Adrenal gland (tissue), 12 donors: Measurements from ENCODE around the gene SACM1L. TPM values are rescaled to one million over a fixed set of nuclear protein-coding genes. Genes with fewer than 3 reads are reported as not detected.
"Not testable (repeated sequence)": the region's sequence is repeated elsewhere in the genome, so short reads cannot be mapped to it uniquely, and the experiment has no call there.

Experiments
- DNase-seq, 7 donors: peaks; one replicate each; pipeline ENCODE4 v3.0.0-alpha.2; 2019 to 2020
- H3K27ac ChIP-seq, 5 donors: fragments of 200-600 bp; sonication (generic) in 4 of 5; 1 replicate in 3 of 5; 2 replicates in 2 of 5; pipeline versions ENCODE4 v1.5.1 to v1.8.0; 2016 to 2020; ENCODE audit warnings: mild to moderate bottlenecking in 1 of 5
- H3K27me3 ChIP-seq: fragments of 200-600 bp; 2 replicates; pipeline ENCODE4 v1.8.0; 2021
- H3K36me3 ChIP-seq, 2 donors: fragments of 200-600 bp; replicated peaks in 1 of 2; 1 replicate in 1 of 2; 2 replicates in 1 of 2; pipeline versions ENCODE4 v1.5.1 to v1.8.0; 2018 to 2022
- H3K4me1 ChIP-seq, 2 donors: fragments of 200-600 bp; replicated peaks in 1 of 2; 1 replicate in 1 of 2; 2 replicates in 1 of 2; pipeline versions ENCODE4 v1.5.1 to v1.8.0; 2018 to 2021
- H3K4me3 ChIP-seq, 4 donors: fragments of 200-600 bp; sonication (generic) in 3 of 4; one replicate each; pipeline ENCODE4 v1.5.1; 2016 to 2018
- H3K9me3 ChIP-seq, 3 donors: fragments of 200-600 bp; sonication (generic) in 1 of 3; replicated peaks in 1 of 3; 1 replicate in 2 of 3; 2 replicates in 1 of 3; pipeline versions ENCODE4 v1.5.1 to v1.8.0; 2016 to 2021
- POLR2A ChIP-seq, 2 donors: fragments of 450-650 bp; IDR thresholded peaks; one replicate each; pipeline ENCODE4 v1.6.1; 2017; ENCODE audit warnings: antibody characterized with exemption in 2 of 2, mild to moderate bottlenecking in 2 of 2, moderate library complexity in 1 of 2
- WGBS, 4 donors: extraction: QIAGEN DNeasy Blood & Tissue Kit in 2 of 4; methylation state at CpG; one replicate each; pipeline versions ENCODE4 v1.1.5 to v1.1.7; 2013 to 2017; 5-methylcytosine and 5-hydroxymethylcytosine counted together
- intact Hi-C, 2 donors: fragments of 100-400 bp; cut with DNase I; formaldehyde crosslinking; loops; one replicate each; pipeline versions ENCODE4 v1.14.1 to v1.15.0; 2022 to 2023
- polyA plus RNA-seq, 3 donors: library from polyadenylated mRNA; stranded (reverse); fragments of 200-250 nt in 2 of 3; fragments of 350-450 nt in 1 of 3; fragmentation: Illumina TruSeq in 1 of 3; extraction: RNeasy Lipid Tissue Mini Kit (QIAGEN cat#74804) in 1 of 3; gene quantifications; one replicate each; pipeline ENCODE4 v1.2.3, GENCODE V29; 2013 to 2014
- total RNA-seq, 9 donors: library from RNA; depleted of rRNA in 4 of 9; stranded (reverse); fragments of >200 nt in 4 of 9; fragments of 120-200 nt in 1 of 9; fragmentation: NEBNext Ultra II Directional in 1 of 9; extraction: Animal tissue kit (Norgen Biotek cat#: 25700) in 1 of 9; gene quantifications; one replicate each; pipeline versions ENCODE4 v1.1.0 to v1.2.4, GENCODE V29; 2013 to 2023
- TF ChIP-seq, protein P1 (sequence below), 6 experiments: fragments of 450-650 bp in 4 of 6; fragments of 200-600 bp in 2 of 6; sonication (generic) in 1 of 6; IDR thresholded peaks; 1 replicate in 5 of 6; 2 replicates in 1 of 6; pipeline versions ENCODE4 v1.5.1 to v1.8.0; 2016 to 2021; ENCODE audit warnings: antibody characterized with exemption in 6 of 6, mild to moderate bottlenecking in 2 of 6, moderate library complexity in 1 of 6
- donor health status: healthy with polysubstance abuse.
- donor health status: Bipolar disorder and iron deficiency.
- donor health status: DM: yes; HTN: yes; CAD: no.
- donor health status: DM: no; HTN: no; CAD: no.
- donor health status: DM: no; HTN: no; CAD: no.
- donor health status: DM: yes; HTN: yes; CAD: no.

SACM1L gene
- total and polyA plus RNA-seq, 12 donors: 22.5 to 63.2 (median 44.8) TPM

DNA sequence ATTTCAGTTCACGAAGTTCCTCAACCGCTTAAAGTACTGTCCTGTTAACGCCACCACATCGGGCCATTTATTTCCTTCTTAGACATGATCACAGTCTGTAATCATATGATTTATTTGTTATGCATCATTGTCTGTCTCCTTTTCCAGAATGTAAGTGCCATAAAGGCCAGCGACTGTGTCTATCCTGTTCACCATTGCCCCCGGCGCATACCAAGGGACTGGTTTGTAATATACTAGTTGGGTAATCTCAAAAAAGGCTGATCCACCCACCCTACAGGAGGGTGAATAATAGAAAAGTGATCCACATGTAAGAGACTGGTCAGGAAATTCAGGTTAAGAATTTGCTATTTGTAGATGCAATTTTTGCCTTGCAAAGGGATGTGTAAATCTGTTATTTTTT, 65.3 kb downstream of the SACM1L start:
- TF ChIP-seq POLR2A (IDR thresholded peaks at IDR 0.05): no peak
- TF ChIP-seq, protein P1, sequence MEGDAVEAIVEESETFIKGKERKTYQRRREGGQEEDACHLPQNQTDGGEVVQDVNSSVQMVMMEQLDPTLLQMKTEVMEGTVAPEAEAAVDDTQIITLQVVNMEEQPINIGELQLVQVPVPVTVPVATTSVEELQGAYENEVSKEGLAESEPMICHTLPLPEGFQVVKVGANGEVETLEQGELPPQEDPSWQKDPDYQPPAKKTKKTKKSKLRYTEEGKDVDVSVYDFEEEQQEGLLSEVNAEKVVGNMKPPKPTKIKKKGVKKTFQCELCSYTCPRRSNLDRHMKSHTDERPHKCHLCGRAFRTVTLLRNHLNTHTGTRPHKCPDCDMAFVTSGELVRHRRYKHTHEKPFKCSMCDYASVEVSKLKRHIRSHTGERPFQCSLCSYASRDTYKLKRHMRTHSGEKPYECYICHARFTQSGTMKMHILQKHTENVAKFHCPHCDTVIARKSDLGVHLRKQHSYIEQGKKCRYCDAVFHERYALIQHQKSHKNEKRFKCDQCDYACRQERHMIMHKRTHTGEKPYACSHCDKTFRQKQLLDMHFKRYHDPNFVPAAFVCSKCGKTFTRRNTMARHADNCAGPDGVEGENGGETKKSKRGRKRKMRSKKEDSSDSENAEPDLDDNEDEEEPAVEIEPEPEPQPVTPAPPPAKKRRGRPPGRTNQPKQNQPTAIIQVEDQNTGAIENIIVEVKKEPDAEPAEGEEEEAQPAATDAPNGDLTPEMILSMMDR (IDR thresholded peaks at IDR 0.05): no peak
- intact Hi-C loops: no loop called here
- no peak overlapping the region for H3K27ac ChIP-seq
- H3K27me3 ChIP-seq: no peaks in the 10 kb centered on the region
- H3K4me3 ChIP-seq: no peak overlapping the region
- no peaks in the 10 kb centered on the region for H3K36me3 ChIP-seq
- no peaks in the 10 kb centered on the region for H3K9me3 ChIP-seq
- H3K4me1 ChIP-seq: no peaks in the 10 kb centered on the region
- no peak for DNase-seq
- WGBS, 4 donors: 90 to 95% (median 95%) methylated on average over 7 of the region's 7 CpGs

DNA sequence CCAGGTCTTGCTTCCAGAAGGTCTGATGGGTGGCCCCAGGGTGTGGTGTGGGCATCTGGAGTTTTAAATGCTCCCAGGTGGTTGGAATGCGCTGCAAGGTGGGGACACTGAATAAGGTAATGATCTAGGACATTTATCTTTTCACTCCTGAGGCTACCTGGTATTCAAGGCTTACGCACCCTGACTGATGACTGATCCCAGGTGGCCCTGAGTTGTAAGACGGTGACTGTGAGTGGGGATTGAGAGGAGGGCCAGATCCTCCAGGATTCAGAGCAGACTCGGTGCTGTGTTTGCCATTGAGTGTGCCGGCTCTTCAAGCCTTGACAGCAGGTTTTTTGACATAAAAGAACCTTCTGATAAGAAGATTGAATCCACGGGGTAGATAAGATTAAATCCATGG, 66.9 kb downstream of the SACM1L start:
- TF ChIP-seq, protein P1 (IDR thresholded peaks at IDR 0.05): no peak
- no peak for TF ChIP-seq POLR2A (IDR thresholded peaks at IDR 0.05)
- WGBS, 4 donors: 84 to 88% (median 86%) methylated on average over 6 of the region's 6 CpGs
- intact Hi-C loops: no loop called here

DNA sequence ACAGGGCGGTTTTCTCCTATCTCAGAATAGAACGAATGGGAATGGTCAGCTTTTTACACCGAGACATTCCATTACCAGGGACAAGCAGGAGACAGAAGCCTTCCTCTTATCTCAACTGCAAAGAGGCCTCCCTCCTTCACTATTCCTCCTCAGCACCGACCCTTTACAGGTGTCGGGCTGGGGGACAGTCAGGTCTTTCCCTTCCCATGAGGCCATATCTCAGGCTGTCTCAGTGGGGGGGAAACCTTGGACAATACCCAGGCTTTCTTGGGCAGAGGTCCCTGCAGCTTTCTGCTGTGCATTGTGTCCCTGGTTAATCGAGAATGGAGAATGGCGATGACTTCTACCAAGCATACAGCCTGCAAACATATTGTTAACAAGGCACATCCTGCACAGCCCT, 67.9 kb downstream of the SACM1L start:
- H3K4me1 ChIP-seq, DNase-seq, H3K27me3 ChIP-seq, H3K36me3 ChIP-seq, H3K4me3 ChIP-seq, intact Hi-C loops, H3K27ac ChIP-seq, H3K9me3 ChIP-seq: not testable (repeated sequence)
- WGBS, 4 donors: 37 to 69% (median 64%) methylated on average over 5 to 7 of the region's 7 CpGs

More for the DNA sequence above, 66.9 kb downstream of the SACM1L start:
- H3K9me3 ChIP-seq: no peaks in the 10 kb centered on the region
- no peaks in the 10 kb centered on the region for H3K27me3 ChIP-seq
- no peak for DNase-seq
- no peak overlapping the region for H3K27ac ChIP-seq
- H3K36me3 ChIP-seq: no peaks in the 10 kb centered on the region
- no peaks in the 10 kb centered on the region for H3K4me1 ChIP-seq
- H3K4me3 ChIP-seq: no peak overlapping the region

DNA sequence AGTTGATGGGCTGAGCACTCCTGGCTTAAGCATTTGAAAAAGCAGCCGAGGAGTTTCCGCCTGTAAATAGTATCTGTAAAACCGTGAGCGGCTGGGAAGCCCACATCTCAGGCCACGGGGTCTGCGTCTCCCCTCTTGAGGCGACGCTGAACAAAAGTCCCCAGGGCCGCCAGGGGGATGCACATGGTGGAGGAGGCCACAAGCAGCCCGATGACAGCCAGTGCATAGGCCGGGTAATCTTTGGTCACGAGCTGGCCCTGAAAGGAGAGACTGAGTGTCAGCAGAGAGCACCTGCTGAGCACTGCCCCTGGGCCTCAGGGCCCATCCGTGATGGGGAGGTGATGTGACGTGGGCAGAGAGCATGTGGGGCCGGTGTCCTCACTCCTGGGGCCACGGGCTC, 69.7 kb downstream of the SACM1L start:
- DNase-seq: no peak

DNA sequence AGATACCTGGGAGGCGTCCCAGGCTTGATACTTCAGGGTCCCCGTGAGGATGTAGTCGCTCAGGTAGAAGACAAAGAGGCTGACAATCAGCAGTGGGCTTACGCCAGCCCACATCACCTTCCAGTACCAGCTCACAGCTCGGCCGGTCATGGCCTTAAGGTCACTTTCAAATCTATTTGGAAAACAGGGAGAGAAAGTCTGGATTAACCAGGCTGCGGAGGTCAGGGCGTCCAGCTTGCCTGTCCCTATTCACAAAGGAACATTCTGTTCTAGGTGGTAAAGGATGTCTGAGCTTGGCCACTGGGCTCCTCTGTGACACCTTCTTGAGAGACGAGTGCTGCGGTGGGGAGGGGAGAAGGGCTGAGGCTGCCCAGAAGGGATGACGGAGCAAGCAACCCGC, 70.7 kb downstream of the SACM1L start:
- H3K4me3 ChIP-seq: no peak overlapping the region
- H3K9me3 ChIP-seq: no peaks in the 10 kb centered on the region
- no peaks in the 10 kb centered on the region for H3K27me3 ChIP-seq
- WGBS, 4 donors: 77 to 84% (median 80%) methylated on average over 10 to 12 of the region's 12 CpGs
- no peaks in the 10 kb centered on the region for H3K4me1 ChIP-seq
- TF ChIP-seq, protein P1 (IDR thresholded peaks at IDR 0.05): no peak
- TF ChIP-seq POLR2A (IDR thresholded peaks at IDR 0.05): no peak
- no peaks in the 10 kb centered on the region for H3K36me3 ChIP-seq
- no peak overlapping the region for H3K27ac ChIP-seq
- no peak for DNase-seq
- intact Hi-C loops: loop anchor here (5.0 to 10.0 kb wide), 4 partner anchors 167 to 325 kb away; no protein-coding TSS in a partner anchor

More for the DNA sequence above, 69.7 kb downstream of the SACM1L start:
- Histone ChIP-seq H3K4me1 (no peaks in the 10 kb centered on the region), H3K27ac (no peak overlapping the region), H3K9me3 (no peaks in the 10 kb centered on the region), H3K36me3 (no peaks in the 10 kb centered on the region), H3K27me3 (no peaks in the 10 kb centered on the region), H3K4me3 (no peak overlapping the region)
- intact Hi-C loops: no loop called here
- no peak for TF ChIP-seq POLR2A (IDR thresholded peaks at IDR 0.05)
- TF ChIP-seq, protein P1 (IDR thresholded peaks at IDR 0.05): no peak
- 64 to 81% (median 75%) methylated on average over 14 to 16 of the region's 16 CpGs for WGBS, 4 donors
